ENCODE data around the gene TMEM120B. TPM values are rescaled to one million over a fixed set of nuclear protein-coding genes. Genes with fewer than 3 reads are reported as not detected.

Gene TMEM120B
- total and polyA plus RNA-seq, 2 of the 13 experiments (the other 11 are each of a cell fraction or from before 2014, with no cell fraction given), result 7.1 to 12.9 TPM

- 0 out of 2 replicates have a peak, but pooled peaks have one; percentile 4 for TF ChIP-seq IRF9 (CRISPR knock-in tag; IDR thresholded peaks at IDR 0.05; ENCODE audit: borderline replicate concordance)
- peak in 1 of 2 experiments; percentile 19; a peak in 2 of 4 replicates for TF ChIP-seq EP300 (IDR thresholded peaks at IDR 0.05; ENCODE audit: low read depth in 2 of 2, low read length in 2 of 2)
- TF ChIP-seq EP300 (CRISPR knock-in tag; IDR thresholded peaks at IDR 0.05; ENCODE audit: borderline replicate concordance), result no peak
- peak; percentile 91 for TF ChIP-seq HOXA3 (CRISPR knock-in tag; IDR thresholded peaks at IDR 0.05)
- 0 out of 2 replicates have a peak, but pooled peaks have one; percentile 70 for TF ChIP-seq ZNF512B (CRISPR knock-in tag; IDR thresholded peaks at IDR 0.05; ENCODE audit: borderline replicate concordance)
- peak; percentile 87 for TF ChIP-seq SAP130 (CRISPR knock-in tag; IDR thresholded peaks at IDR 0.05; ENCODE audit: low read depth)
- TF ChIP-seq XRCC5 (optimal IDR thresholded peaks at IDR 0.05; ENCODE audit: low read length), result peak; percentile 23
- TF ChIP-seq HNRNPH1 (optimal IDR thresholded peaks at IDR 0.05; ENCODE audit: low read depth, low read length), result no peak
- TF ChIP-seq ASH2L (IDR thresholded peaks at IDR 0.05; ENCODE audit: insufficient read length, low read depth, low read length), result peak; percentile 29
- TF ChIP-seq NCOR1 (IDR thresholded peaks at IDR 0.05; ENCODE audit: borderline replicate concordance, low read length), result no peak
- no peak for TF ChIP-seq AGO2 (optimal IDR thresholded peaks at IDR 0.05; ENCODE audit: low read depth, low read length)
- no peak for TF ChIP-seq PAX8 (CRISPR knock-in tag; IDR thresholded peaks at IDR 0.05; ENCODE audit: borderline replicate concordance)
- TF ChIP-seq POGZ (CRISPR knock-in tag; IDR thresholded peaks at IDR 0.05), result peak; percentile 65
- peak; percentile 68 for TF ChIP-seq ZNF607 (CRISPR knock-in tag; IDR thresholded peaks at IDR 0.05; ENCODE audit: borderline replicate concordance)
- TF ChIP-seq ZNF878 (CRISPR knock-in tag; IDR thresholded peaks at IDR 0.05), result peak; percentile 83; the same call in 1 of the 2 replicates
- TF ChIP-seq ERF (CRISPR knock-in tag; IDR thresholded peaks at IDR 0.05), result peak; percentile 45; the same call in 1 of the 2 replicates
- TF ChIP-seq DPF2 (CRISPR knock-in tag; IDR thresholded peaks at IDR 0.05; ENCODE audit: borderline replicate concordance, low read depth), result 0 out of 2 replicates have a peak, but pooled peaks have one; percentile 53
- no peak for TF ChIP-seq LCORL (IDR thresholded peaks at IDR 0.05)
- peak; percentile 73 for TF ChIP-seq LCORL (CRISPR knock-in tag; IDR thresholded peaks at IDR 0.05)
- TF ChIP-seq, protein P1, sequence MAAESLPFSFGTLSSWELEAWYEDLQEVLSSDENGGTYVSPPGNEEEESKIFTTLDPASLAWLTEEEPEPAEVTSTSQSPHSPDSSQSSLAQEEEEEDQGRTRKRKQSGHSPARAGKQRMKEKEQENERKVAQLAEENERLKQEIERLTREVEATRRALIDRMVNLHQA (CRISPR knock-in tag; IDR thresholded peaks at IDR 0.05), result no peak
- TF ChIP-seq, protein P2, sequence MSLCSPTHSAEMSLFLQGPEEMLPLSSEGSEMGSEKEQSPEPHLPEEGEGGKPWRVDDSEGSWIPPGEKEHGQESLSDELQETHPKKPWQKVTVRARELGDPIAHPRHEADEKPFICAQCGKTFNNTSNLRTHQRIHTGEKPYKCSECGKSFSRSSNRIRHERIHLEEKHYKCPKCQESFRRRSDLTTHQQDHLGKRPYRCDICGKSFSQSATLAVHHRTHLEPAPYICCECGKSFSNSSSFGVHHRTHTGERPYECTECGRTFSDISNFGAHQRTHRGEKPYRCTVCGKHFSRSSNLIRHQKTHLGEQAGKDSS (CRISPR knock-in tag; IDR thresholded peaks at IDR 0.05; ENCODE audit: borderline replicate concordance, low read depth), result 0 out of 2 replicates have a peak, but pooled peaks have one; percentile 64
- TF ChIP-seq POLR2A (IDR thresholded peaks at IDR 0.05; ENCODE audit: insufficient read depth in 1 of 2, low read depth in 2 of 2, low read length in 2 of 2), result 0 out of 4 replicates have a peak, but pooled peaks of 1 of the 2 experiments have one; percentile 26
- TF ChIP-seq MBNL3 (CRISPR knock-in tag; conservative IDR thresholded peaks at IDR 0.05), result no peak
- TF ChIP-seq SP5 (CRISPR knock-in tag; IDR thresholded peaks at IDR 0.05; ENCODE audit: borderline replicate concordance, low read depth), result peak; percentile 39; the same call in 1 of the 2 replicates
- TF ChIP-seq ZNF333 (CRISPR knock-in tag; IDR thresholded peaks at IDR 0.05; ENCODE audit: borderline replicate concordance), result no peak
- TF ChIP-seq IRF2 (CRISPR knock-in tag; IDR thresholded peaks at IDR 0.05), result 0 out of 2 replicates have a peak, but pooled peaks have one; percentile 18
Observed at GRCh38 chr12:121748571-121749265, 36.2 kb downstream of the TMEM120B start (continued).
